ENCODE data around the gene CYBA. TPM values are rescaled to one million over a fixed set of nuclear protein-coding genes. Genes with fewer than 3 reads are reported as not detected.

The CYBA gene
- total and polyA plus RNA-seq, 2 of the 13 experiments (the other 11 are each of a cell fraction or from before 2014, with no cell fraction given), result 196 to 250 TPM

- peak; percentile 78; the same call in 1 of the 2 replicates for TF ChIP-seq SNAPC4 (CRISPR knock-in tag; IDR thresholded peaks at IDR 0.05)
- TF ChIP-seq ZFP90 (CRISPR knock-in tag; IDR thresholded peaks at IDR 0.05; ENCODE audit: borderline replicate concordance), result peak; percentile 94; the same call in 1 of the 2 replicates
- TF ChIP-seq ZNF710 (CRISPR knock-in tag; IDR thresholded peaks at IDR 0.05; ENCODE audit: borderline replicate concordance), result peak; percentile 58; the same call in 1 of the 2 replicates
- TF ChIP-seq CSRNP1 (CRISPR knock-in tag; IDR thresholded peaks at IDR 0.05), result peak; percentile 88
- TF ChIP-seq FOXC1 (CRISPR knock-in tag; IDR thresholded peaks at IDR 0.05; ENCODE audit: borderline replicate concordance), result 0 out of 2 replicates have a peak, but pooled peaks have one; percentile 88
- TF ChIP-seq ZNF703 (CRISPR knock-in tag; IDR thresholded peaks at IDR 0.05; ENCODE audit: borderline replicate concordance), result no peak; the same call in 1 of the 2 replicates
- TF ChIP-seq ZNF570 (CRISPR knock-in tag; IDR thresholded peaks at IDR 0.05; ENCODE audit: borderline replicate concordance), result no peak
- TF ChIP-seq ZSCAN12 (CRISPR knock-in tag; IDR thresholded peaks at IDR 0.05), result no peak; the same call in 1 of the 2 replicates
- TF ChIP-seq ZNF672 (CRISPR knock-in tag; IDR thresholded peaks at IDR 0.05), result peak; percentile 36; the same call in 1 of the 2 replicates
- peak; percentile 97 for TF ChIP-seq ZNF674 (CRISPR knock-in tag; IDR thresholded peaks at IDR 0.05; ENCODE audit: low read depth)
- peak; percentile 80 for TF ChIP-seq NFAT5 (CRISPR knock-in tag; IDR thresholded peaks at IDR 0.05)
These were observed 12.2 kb upstream of the CYBA start, which contains the start of gene MVD (continued) for GRCh38 chr16:88662843-88663606.
